Stimulated activated CD4-positive, alpha-beta T cell treated with anti-CD3 and anti-CD28 coated beads, TNF-alpha, amount 100 ng/mL, for 4 hours (primary cell): ENCODE results near the gene LRRC3C.
"Not testable (repeated sequence)": the region's sequence is repeated elsewhere in the genome, so short reads cannot be mapped to it uniquely, and the experiment has no call there.

Experiments used
- DNase-seq, 3 experiments: peaks; one replicate each; pipeline ENCODE4 v3.0.0-alpha.2; 2020; ENCODE audit warnings: low read depth in 3 of 3

Gene LRRC3C, protein sequence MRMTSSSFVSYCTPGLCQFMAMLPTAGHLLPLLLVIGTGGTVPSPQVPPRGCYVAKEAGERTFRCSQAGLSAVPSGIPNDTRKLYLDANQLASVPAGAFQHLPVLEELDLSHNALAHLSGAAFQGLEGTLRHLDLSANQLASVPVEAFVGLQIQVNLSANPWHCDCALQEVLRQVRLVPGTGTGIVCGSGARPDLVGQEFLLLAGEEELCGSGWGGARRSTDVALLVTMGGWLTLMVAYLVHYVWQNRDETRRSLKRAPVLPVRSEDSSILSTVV

DNA sequence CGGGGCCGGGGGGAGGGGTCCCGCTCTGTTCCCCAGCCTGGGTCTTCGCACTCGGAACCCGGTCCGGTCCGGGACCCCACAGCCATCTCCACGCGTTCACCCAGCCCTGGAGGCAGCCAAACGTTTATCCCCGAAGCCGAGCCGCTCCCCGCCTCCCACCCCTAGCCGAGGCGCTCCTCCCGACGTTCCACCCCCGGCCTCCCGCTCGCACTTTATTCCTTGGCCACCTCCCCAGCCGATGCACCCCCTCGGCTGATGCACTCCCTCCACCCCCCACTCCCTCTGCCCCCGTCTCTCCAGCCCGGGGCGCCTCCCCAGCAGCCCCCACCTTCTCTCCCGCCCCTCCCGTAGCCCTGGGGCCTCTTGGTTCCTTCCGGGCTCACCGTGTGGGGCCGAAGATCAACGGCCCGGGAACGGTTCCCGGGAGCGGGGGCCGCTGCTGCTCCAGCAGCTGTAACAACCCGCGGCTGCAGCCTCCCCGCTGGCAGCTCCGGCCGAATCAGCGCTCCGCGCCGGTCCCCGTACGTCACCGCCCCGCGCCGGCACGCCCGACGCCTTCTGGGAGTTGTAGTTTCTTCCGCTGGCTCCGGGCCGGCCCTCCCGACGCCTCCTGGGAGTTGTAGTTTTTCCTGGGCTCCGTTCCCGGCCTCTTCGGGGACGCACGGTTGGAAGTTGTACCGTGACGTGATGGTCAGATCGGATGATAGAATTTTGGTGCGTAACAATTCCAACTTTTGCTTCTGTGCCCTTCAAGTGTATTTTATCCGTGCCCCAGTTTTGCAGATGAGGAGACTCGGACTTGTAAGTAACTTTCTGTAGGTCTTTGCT, at the start of gene LRRC3C, which contains the start of gene ORMDL3:
LRRC3C (plus strand) TSS at position 632 of the 828 bp plus-strand sequence. CDS start 13,792 bp downstream, outside the sequence.
ORMDL3 (minus strand) TSS at position 501 of the 828 bp plus-strand sequence. CDS start 3,398 bp downstream, outside the sequence.
- DNase-seq: peak; percentile 79 to 87 (median 80)

DNA sequence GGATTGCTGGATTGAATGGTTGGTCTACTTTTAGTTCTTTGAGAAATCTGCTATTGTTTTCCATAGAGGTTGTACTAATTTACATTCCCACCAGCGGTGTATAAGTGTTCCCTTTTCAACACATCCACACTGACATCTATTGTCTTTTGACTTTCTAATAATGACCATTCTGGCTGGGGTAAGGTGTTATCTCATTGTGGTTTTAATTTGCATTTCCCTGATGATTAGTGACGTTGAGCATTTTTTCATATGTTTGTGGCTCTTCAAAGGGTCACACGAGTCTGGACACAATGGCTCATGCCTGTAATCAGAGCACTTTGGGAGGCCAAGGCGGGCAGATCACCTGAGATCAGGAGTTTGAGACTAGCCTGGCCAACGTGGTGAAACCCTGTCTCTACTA, 41.4 kb upstream of the LRRC3C start:
- DNase-seq: not testable (repeated sequence)

DNA sequence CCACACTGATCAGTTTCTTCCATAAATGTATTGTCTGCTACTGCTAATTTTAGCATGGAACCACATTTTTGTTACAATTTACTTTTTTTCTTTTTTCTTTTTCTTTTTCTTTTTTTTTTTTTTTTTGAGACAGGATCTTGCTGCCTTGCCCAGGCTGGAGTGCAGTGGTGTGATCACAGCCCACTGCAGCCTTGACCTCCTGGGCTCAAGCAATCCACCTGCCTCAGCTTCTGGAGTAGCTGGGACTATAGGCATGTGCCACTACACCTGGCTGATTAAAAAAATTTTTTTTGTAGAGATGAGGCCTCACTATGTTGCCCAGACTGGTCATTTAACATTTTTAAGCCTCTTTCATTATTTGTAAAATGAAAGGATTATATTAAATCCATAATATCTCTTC, 40.5 kb upstream of the LRRC3C start:
- no peak for DNase-seq

DNA sequence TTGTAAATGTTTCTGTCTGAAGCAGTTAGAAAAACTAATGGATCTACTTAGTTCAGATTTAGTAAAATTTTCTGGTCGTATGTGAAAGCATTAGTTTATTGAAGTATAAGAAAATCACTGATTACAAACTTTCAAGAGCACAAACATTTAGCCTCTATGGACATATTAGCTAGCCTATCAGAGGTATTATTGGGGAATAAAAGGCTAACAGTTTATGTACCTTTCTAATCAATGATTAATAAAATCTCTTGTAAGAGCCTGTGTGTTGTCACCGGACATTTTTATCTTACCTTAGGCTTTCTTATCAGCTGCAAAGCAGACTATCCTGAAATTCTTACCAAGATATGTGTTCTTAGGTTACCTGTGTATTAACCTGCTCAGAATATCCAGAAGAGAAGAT, 38.3 kb upstream of the LRRC3C start:
- DNase-seq: no peak

DNA sequence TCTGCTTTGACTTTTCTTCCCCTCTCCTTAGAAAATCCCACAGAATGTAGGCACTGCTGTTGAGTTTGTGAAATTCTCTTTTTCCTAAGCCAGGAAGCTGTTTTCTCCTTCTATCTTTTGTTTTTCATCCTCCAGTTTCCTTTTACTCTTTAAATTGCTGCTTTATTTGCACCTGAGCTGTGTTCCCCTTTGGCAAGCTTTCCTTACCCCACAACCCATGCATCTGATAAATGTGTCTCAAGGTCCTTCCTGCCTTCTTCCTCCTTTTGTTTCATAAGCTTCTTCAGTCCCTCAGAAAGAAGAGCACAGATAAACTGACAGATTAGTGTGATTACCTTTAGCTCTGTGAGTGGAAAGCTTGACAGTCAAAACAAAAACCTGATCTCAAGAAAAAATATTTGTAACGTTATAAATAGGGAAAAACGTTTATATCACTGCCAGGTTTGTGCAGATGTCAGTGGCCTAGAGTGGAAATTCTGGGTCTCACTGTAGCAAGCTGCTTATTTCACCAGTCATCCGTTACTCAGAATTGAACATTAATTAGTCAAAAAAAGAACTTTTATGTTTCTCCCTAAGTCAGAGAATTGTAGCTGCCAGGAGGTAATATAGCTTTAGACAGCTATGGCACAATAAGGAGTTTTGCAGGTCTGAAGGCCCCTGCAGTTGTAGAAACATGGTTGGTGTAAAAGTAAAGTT, 32.7 kb upstream of the LRRC3C start:
- no peak for DNase-seq

DNA sequence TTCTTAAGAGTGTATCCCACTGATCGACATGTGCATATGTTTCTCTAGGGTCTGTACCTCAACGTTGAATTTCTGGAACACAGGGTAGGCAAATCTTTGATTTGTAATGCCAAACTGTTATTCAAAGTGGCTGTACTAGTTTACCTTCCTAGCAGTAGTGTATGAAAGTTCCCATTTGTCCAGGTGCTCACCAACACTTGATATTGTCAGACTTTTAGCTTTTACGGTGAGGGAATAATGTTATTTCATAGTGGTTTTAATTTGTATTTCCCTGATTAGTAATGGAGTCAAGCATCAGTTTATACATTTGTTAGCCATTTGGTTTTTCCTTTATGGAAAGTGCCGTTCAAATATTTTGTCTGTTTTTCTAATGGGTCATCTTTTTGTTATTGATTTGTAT, 29.4 kb upstream of the LRRC3C start:
- no peak for DNase-seq

DNA sequence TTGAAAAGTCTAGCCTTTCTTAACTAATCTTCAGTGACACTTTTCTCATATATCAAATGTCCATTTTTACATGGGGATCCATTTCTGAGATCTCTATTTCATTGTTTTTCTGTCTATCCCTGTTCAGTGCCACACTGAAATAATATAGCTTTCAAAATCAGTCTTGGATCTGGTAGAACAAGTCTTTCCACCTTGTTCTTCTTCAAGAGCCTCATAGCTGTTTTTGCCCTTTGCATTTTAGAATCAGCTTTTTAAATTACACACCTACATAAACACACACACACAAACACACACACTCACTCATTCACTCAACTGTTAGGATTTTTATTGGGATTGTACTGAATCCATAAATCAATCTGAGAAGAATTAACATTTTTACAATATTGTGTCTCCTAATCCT, 28.3 kb upstream of the LRRC3C start:
- DNase-seq: no peak

DNA sequence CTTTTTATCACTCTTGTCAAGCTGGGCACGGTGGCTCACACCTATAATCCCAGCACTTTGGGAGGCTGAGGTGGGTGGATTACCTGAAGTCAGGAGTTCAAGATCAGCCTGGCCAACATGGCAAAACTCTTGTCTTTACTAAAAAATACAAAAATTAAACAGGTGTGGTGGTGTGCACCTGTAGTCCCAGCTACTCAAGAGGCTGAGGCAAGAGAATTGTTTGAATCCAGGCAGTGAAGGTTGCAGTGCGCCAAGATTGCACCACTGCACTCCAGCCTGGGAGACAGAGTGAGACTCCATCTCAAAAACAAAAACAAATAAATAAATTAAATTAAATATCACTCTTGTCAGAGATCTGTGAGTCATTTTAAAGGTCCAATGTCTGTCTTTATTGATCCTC, 25.5 kb upstream of the LRRC3C start:
- not testable (repeated sequence) for DNase-seq

DNA sequence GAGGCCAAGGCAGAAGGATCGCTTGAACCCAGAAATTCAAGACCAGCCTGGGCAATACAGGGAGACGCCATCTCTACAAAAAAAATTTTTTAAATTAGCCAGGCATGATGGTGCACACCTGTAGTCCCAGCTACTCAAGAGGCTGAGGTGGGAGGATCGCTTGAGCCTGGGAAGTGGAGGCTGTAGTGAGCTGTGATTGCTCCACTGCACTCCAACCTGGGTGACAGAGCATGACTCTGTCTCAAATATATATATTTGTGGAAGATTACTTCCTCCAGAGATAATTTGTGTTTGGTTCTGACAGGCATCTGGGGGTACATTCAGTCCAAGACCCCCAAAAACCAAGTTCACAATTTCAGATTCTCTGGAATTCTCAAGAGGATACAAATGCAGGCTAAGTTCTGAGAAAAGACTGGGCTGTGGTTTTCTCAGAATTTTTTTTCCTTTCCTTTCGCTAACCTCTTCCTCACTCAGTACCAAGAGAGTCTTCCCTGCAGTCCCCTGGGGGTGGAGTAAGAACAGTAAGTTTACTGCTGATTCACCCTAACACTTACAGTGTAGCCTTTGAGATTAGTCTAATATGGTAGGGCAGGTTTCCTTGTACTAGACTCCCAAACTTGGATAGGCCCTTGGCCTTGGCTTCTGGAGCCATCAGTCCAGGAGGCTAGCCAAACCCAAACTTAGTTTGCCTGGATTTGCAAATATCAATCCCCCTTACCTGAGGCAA, 24.2 kb upstream of the LRRC3C start:
- DNase-seq: no peak

DNA sequence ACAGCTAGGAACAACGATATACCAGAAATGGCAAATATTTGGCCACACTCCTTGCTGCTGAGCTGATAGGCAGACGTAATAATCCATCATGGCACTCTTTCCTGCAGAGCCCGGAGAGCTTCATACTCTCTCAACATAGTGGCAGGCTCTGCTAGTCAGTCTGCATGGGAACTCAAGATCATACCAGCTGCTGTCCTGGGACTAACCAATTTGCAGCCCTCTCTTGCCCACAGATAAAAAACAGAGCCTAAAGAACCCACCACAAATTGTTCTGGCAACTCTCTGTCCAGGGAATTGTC, 22.6 kb upstream of the LRRC3C start:
- no peak for DNase-seq

DNA sequence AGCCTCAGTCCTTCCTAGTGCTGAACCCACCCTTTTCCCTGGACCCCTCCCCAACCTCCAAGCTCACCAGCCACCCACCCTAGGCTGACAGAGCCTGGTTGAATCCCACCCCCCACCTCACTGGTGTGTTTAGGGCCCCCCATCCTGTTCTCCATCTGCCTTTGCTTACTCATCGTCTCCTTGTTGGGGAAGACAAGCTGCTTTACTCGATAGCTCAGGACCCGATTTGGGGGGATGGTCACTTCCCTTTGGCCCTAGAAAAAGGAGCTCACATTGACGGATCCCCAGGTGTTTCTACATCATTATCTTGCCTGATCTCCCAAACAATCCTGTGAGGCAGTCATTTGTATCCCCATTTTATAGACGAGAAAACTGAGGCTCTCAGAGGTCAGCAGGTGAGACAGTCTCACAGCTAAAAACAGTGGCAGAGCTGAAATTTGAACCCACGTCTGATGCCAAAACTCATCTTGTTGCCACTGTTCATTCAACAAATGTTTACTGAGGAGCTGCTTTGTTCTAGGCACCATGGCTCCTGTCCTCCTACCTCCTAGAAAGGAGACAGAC, 18.7 kb upstream of the LRRC3C start:
- DNase-seq: no peak

DNA sequence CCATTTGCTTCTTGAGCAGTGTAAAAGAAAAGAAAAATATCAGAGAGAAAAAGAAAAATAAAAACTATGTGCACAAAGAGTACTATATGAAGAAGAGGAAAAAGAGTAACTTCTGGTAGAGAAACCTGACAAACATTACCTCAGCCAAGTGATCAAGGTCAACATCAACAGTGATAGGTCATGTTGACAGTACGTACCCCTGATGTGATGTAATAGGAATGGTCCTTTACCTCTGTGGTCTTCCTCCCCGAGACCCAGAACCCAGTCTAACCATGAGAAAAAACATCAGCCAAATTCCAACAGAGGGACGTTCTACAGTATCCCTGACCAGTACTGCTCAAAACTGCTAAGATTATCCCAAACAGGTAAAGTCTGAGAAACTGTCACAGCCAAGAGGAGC, 13.5 kb upstream of the LRRC3C start:
- no peak for DNase-seq

DNA sequence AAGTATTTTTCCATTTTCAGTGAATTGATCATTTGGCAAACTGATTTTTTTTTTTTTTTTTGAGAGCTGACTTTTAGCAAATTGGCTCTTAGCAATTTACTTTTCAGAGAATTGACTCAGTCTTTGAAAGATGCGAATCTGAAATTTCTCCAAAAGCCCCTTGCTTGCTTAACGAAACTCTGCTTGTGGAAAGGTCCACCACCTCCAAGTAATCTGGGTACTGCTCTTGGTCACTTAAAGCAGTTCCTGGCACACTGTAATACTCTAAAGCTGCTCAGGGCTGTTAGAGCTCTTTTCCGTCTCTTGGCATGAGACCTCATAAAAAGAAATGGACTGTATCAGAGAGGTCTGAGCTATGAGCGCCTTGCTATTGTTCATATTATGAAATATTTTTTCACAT, 12.0 kb upstream of the LRRC3C start:
- no peak for DNase-seq

DNA sequence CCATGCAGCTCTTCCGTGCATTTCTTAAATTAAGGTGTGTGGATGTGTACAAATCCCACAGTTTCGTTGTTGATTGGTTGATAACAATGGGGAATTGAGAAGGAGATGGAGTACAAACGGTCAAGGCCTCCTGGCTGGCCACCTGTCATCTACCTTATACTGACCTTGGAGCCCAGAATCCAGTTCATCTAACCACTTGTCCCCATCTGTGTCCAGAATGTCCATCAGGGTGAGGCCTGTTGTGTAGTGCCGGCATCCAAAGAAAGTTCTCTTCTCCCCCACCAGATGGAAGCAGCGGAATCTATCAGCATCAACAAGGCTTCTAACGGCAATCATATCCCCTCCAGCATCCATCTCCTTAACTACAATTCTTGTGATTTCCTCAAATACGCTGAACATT, 10.6 kb upstream of the LRRC3C start:
- no peak for DNase-seq

DNA sequence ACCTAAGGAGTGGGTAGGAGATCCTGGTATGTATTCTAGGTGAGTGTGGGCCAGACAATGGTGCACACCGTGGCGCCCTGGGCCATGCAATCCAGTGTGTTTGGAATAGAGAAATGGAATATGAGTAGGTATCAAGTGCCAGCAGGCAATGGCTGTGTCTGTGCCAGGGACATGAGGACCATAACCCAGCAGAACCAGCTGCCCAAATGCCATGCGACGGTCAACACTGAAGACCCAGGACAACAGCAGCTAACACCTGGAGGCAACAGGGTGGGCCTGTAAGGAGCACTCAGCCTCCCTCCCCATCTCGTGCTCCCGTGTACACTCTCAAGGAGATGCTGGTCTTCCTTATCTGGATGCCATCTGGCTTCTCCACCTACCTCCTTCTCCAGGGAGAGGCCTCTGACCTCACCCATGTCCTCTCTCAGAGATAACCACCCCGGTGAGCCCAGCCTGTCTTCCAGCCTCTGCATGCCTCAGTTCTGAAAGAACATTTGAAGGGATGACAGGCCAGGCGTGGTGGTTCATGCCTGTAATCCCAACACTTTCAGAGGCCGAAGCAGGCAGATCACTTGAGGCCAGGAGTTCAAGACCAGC, 8.3 kb upstream of the LRRC3C start:
- DNase-seq: no peak

DNA sequence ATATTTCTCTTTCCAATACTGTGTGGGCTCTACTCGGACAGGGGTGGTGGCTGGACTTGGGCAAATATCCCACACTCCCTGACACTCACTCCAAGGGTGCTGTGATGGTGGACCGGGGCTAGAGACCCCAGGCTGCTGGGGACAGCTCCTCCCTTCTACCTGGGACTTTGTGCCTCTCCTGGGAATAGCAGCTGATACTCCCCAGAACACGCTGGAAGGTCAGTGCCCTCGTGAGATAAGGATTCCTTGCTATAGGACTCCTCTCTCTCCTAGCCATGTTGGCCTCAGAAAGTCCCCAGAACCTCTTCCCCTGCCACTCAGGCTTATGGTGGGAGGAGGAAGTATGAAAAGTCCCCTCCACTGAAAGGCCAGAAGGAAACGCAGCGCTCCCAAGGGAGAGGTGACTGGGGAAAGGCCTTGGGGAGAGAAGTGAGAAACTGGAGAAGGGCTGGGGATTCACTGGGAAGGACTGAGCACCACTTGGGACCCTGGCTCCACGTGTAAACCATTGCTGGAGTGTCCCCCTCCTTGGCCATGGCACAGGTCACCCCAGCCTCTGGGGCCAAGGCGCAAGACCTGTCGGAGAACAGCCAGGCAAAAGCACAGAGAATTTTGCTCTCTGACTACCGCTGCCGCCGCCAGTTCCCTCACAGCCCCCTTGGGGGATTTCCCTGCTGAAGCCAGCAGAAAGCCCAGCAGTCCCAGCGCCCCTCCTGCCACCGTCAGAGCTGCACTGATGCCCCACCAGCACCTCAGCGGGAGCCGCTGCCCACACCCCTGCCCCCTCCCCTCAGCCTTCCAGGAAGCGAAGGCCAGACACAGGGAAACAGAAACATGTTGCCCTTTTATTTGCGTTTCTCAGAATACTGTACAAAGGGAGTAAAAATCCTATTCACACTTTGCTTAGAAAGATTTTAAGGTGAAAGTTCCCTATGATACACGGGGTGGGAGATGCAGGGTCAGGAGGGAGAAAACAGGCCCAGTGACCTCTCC, 7.0 kb upstream of the LRRC3C start:
- peak; percentile 27 to 49 (median 30) for DNase-seq

DNA sequence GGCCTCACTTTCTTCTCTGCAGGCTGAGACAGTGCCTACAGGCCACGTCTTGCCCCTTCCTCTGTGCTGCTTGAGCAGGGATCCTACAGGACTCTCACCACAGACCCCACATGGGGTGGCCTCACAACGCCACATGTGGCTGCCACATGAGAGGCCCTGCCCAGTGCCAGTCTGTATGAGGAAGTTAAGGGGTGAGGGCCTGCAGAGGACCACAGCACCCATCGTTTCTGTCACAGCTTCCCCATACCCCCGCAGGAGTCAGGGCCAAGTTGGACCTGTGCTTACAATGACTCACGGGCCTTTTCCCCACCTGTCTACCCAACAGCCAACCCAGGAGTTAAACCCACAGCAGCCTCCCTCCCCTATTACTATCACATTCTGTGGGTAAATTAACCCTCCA, 6.2 kb upstream of the LRRC3C start:
- no peak for DNase-seq

DNA sequence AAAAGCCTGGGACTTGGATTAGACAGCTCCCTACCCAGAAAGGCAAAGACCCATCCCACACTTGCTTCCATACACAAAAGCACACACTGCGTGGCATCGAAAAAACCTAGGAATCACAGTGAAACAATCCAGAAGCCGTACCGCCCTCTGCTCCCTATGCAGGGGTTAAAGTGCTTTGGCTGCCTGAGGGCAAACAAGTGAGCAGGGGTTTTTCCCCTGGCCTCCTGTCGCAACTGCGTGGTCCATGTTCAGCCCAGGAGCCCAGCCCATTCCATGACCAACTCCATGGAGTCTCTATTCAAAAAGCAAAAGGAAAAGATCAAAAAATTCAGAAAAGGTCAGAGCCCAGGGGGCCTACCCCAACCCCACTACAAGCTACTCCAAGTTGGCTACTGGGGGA, 5.5 kb upstream of the LRRC3C start:
- no peak for DNase-seq

DNA sequence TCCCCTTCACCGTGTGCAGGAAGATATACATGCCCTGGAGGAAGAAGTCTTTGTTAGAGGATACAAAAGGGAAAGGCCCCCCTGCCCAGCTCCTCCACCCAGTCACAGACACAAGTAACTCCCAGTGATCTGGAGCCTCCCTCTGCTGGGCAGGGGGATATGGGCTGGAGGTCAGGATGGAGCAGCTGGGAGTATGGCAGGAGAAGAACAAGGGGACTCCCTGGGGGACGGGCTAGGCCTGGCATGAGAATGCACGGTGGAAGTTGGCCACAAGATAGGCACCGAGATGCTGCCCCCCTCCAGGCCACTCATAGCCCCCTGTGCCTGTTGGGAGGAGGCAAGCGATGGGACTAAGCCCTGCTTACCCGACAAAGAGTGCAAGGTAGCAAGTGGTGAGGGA, 4.3 kb upstream of the LRRC3C start:
- DNase-seq: no peak
